ENCODE results near the gene LILRA2.
"Not testable (repeated sequence)": the region's sequence is repeated elsewhere in the genome, so short reads cannot be mapped to it uniquely, and the experiment has no call there.

The LILRA2 gene

DNA sequence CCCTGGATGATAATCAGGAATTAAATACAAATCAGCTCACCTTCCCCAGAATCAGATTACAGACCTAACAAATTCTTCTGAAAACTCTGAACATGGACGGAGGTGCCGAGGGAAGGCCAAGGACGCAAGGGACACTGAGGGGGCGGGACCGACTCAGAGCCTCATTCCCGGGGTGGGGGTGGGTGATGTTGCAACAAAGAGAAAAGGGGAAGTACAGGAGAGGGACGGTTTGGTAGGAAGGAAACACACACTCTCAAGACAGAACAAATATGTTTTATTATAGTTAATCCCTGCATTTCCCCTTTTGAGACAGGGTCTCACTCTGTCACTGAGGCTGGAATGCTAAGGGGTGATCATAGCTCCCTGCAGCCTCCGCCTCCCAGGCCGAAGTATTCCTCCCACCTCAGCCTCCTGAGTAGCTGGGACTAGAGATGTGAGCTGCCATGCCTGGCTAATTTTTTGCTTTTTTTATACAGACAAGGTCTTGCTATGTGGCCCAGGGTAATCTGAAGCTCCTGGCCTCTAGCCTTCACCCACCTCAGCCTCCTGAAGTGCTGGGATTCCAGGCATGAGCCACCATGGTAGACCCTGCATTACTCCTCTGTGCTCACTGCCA lies 786 bp upstream of the LILRA2 start:
- no peaks in the 10 kb centered on the region for H3K27me3 Mint-ChIP-seq (ENCODE audit: low read depth, poor library complexity)
- H3K4me1 Mint-ChIP-seq = no peaks in the 10 kb centered on the region
- DNase-seq = no peak
- TF ChIP-seq, protein P1, sequence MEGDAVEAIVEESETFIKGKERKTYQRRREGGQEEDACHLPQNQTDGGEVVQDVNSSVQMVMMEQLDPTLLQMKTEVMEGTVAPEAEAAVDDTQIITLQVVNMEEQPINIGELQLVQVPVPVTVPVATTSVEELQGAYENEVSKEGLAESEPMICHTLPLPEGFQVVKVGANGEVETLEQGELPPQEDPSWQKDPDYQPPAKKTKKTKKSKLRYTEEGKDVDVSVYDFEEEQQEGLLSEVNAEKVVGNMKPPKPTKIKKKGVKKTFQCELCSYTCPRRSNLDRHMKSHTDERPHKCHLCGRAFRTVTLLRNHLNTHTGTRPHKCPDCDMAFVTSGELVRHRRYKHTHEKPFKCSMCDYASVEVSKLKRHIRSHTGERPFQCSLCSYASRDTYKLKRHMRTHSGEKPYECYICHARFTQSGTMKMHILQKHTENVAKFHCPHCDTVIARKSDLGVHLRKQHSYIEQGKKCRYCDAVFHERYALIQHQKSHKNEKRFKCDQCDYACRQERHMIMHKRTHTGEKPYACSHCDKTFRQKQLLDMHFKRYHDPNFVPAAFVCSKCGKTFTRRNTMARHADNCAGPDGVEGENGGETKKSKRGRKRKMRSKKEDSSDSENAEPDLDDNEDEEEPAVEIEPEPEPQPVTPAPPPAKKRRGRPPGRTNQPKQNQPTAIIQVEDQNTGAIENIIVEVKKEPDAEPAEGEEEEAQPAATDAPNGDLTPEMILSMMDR (IDR thresholded peaks at IDR 0.05) = no peak
- H3K36me3 Mint-ChIP-seq (ENCODE audit: low read depth) = no peaks in the 10 kb centered on the region
- no peak overlapping the region for H3K4me3 Mint-ChIP-seq
- H3K27ac Mint-ChIP-seq = no peak overlapping the region
- H3K9me3 Mint-ChIP-seq = peaks cover 89% of the 10 kb centered on the region

DNA sequence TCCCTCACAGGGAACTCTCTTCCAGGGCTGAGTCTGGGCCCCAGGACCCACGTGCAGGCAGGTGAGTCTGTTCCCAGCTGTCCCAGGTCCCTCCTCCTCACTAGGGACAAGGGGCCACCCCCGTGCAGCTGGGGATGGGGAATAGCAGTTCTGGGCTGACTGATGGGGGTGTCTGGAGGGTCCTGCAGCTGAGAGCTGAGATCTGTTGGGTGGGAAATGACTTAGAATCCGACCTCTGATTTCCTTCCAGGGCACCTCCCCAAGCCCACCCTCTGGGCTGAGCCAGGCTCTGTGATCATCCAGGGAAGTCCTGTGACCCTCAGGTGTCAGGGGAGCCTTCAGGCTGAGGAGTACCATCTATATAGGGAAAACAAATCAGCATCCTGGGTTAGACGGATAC lies 461 bp downstream of the LILRA2 start:
- no peak for DNase-seq
- Mint-ChIP-seq H3K9me3 (peaks cover 88% of the 10 kb centered on the region), H3K27ac (no peak overlapping the region), H3K4me1 (no peaks in the 10 kb centered on the region), H3K27me3 (ENCODE audit: low read depth, poor library complexity) (no peaks in the 10 kb centered on the region), H3K36me3 (ENCODE audit: low read depth) (no peaks in the 10 kb centered on the region), H3K4me3 (no peak overlapping the region)
- TF ChIP-seq, protein P1 (IDR thresholded peaks at IDR 0.05) = no peak

DNA sequence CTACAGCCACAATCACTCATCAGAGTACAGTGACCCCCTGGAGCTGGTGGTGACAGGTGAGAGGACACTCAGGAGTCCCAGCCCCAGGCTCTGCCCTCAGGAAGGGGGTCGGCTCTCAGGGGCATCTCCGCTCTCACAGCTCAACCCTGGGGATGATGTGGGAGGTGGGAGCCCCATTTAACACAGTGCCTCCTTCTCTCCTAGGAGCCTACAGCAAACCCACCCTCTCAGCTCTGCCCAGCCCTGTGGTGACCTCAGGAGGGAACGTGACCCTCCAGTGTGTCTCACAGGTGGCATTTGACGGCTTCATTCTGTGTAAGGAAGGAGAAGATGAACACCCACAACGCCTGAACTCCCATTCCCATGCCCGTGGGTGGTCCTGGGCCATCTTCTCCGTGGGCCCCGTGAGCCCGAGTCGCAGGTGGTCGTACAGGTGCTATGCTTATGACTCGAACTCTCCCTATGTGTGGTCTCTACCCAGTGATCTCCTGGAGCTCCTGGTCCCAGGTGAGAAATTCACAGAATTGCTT lies 1.0 kb downstream of the LILRA2 start:
- peaks cover 88% of the 10 kb centered on the region for H3K9me3 Mint-ChIP-seq
- no peak overlapping the region for H3K27ac Mint-ChIP-seq
- DNase-seq = no peak
- no peaks in the 10 kb centered on the region for H3K36me3 Mint-ChIP-seq (ENCODE audit: low read depth)
- TF ChIP-seq, protein P1 (IDR thresholded peaks at IDR 0.05) = no peak
- no peaks in the 10 kb centered on the region for H3K4me1 Mint-ChIP-seq
- H3K27me3 Mint-ChIP-seq (ENCODE audit: low read depth, poor library complexity) = no peaks in the 10 kb centered on the region
- no peak overlapping the region for H3K4me3 Mint-ChIP-seq

DNA sequence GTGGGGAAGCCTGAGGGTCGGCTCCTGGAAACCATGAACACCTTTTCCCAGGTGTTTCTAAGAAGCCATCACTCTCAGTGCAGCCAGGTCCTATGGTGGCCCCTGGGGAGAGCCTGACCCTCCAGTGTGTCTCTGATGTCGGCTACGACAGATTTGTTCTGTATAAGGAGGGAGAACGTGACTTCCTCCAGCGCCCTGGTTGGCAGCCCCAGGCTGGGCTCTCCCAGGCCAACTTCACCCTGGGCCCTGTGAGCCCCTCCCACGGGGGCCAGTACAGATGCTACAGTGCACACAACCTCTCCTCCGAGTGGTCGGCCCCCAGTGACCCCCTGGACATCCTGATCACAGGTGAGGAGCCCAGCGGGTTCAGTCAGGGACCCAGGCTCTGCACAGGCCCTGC lies 1.6 kb downstream of the LILRA2 start:
- H3K36me3 Mint-ChIP-seq (ENCODE audit: low read depth); H3K4me3 Mint-ChIP-seq; H3K27me3 Mint-ChIP-seq (ENCODE audit: low read depth, poor library complexity); DNase-seq; H3K4me1 Mint-ChIP-seq; H3K27ac Mint-ChIP-seq: not testable (repeated sequence)
- peaks cover 88% of the 10 kb centered on the region for H3K9me3 Mint-ChIP-seq

DNA sequence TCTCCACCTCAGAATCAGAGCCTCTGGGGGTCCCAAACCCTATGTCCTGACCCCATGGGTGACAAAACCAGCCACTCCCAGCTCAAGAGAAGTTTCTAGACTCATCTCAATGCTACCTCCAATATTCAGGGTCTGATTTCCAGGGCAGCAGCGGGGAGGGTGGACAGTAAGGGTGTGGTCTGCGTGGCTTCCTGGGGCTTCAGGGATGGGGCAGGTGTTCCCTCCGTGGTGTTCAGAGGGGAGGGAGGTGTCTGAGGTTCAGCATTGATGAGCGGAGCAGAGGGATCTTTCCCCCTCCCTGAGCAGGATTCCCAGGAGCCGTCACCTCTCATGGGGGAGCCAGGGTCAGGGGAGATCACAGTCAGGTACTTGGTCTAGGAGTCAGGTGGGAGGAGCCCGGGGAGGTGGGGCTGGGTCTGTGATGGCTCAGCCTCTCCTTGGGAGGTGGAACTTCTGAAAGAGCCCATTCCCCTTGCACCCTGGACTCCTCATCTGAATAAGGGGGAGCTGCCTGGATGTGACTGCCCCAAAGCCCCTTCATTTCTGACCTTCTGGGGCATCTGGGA lies 2.9 kb downstream of the LILRA2 start:
- no peak for DNase-seq
- Mint-ChIP-seq H3K36me3 (ENCODE audit: low read depth) (no peaks in the 10 kb centered on the region), H3K27ac (no peak overlapping the region), H3K27me3 (ENCODE audit: low read depth, poor library complexity) (no peaks in the 10 kb centered on the region), H3K4me3 (no peak overlapping the region), H3K9me3 (peaks cover 76% of the 10 kb centered on the region), H3K4me1 (no peaks in the 10 kb centered on the region)
- TF ChIP-seq, protein P1 (IDR thresholded peaks at IDR 0.05) = no peak

DNA sequence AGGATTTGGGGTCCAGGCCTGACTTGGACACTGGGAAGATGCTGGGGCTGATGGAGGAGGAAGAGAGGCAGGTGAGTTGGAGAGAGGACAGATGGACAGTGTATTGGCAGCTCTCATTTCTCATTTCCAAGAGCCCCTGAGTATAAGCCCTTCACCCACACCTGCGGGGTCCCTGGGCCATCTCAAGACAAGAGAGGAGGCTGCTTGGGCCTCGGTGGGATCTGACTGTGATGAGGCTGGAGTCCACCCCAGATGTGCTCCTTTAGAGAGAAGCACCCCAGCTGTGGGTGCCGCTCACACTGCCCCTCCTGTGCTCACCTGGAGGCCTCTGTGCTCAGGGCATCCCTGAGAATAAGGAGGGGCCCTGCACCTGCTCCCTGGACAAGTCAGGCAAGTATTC lies 3.7 kb downstream of the LILRA2 start:
- no peaks in the 10 kb centered on the region for H3K4me1 Mint-ChIP-seq
- no peak for DNase-seq
- H3K9me3 Mint-ChIP-seq = peaks cover 75% of the 10 kb centered on the region
- no peaks in the 10 kb centered on the region for H3K36me3 Mint-ChIP-seq (ENCODE audit: low read depth)
- TF ChIP-seq, protein P1 (IDR thresholded peaks at IDR 0.05) = no peak
- H3K27ac Mint-ChIP-seq = no peak overlapping the region
- no peaks in the 10 kb centered on the region for H3K27me3 Mint-ChIP-seq (ENCODE audit: low read depth, poor library complexity)
- H3K4me3 Mint-ChIP-seq = no peak overlapping the region

DNA sequence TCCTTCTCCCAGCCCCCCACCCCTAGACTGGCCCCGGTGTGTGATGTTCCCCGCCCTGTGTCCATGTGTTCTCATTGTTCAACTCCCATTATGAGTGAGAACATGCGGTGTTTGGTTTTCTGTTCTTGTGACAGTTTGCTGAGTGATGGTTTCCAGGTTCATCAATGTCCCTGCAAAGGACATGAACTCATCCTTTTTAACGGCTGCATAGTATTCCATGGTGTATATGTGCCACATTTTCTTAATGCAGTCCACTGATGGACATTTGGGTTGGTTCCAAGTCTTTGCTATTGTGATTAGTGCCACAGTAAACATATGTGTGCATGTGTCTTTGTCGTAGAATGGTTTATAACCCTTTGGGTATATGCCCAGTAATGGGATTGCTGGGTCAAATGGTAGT lies 4.7 kb downstream of the LILRA2 start:
- H3K4me3 Mint-ChIP-seq; H3K36me3 Mint-ChIP-seq (ENCODE audit: low read depth); H3K4me1 Mint-ChIP-seq; H3K27me3 Mint-ChIP-seq (ENCODE audit: low read depth, poor library complexity); DNase-seq; H3K27ac Mint-ChIP-seq: not testable (repeated sequence)
- H3K9me3 Mint-ChIP-seq = peaks cover 76% of the 10 kb centered on the region

Measured in nephron progenitor cell (in vitro differentiated cells).